Measurements from ENCODE around the gene ERBB4. TPM values are rescaled to one million over a fixed set of nuclear protein-coding genes. Genes with fewer than 3 reads are reported as not detected.

Gene ERBB4
- total RNA-seq, 4 donors from 2014 or later = 0.26 to 13.3 (median 2.4) TPM

GRCh38 chr2:211439011-211439410 lies 1099.6 kb downstream of the ERBB4 start:
- Histone ChIP-seq H3K27me3 (no peaks in the 10 kb centered on the region), H3K36me3 (no peaks in the 10 kb centered on the region), H3K9me3 (no peaks in the 10 kb centered on the region), H3K4me3 (no peak overlapping the region), H3K27ac (no peak overlapping the region), H3K4me1 (no peaks in the 10 kb centered on the region)
- intact Hi-C loops (cut with DNase I; ENCODE audit: low total_unique reads) = no loop called here
- DNase-seq = no peak
- TF ChIP-seq POLR2A (IDR thresholded peaks at IDR 0.05) (no peak), CTCF (IDR thresholded peaks at IDR 0.05) (no peak)

- intact Hi-C loops (cut with DNase I; ENCODE audit: low total_unique reads) = no loop called here
- no peaks in the 10 kb centered on the region for H3K4me1 ChIP-seq
- DNase-seq = no peak
- H3K4me3 ChIP-seq = no peak overlapping the region
- H3K9me3 ChIP-seq = no peaks in the 10 kb centered on the region
- no peaks in the 10 kb centered on the region for H3K36me3 ChIP-seq
- TF ChIP-seq POLR2A (IDR thresholded peaks at IDR 0.05) (no peak), CTCF (IDR thresholded peaks at IDR 0.05) (no peak)
- no peak overlapping the region for H3K27ac ChIP-seq
- no peaks in the 10 kb centered on the region for H3K27me3 ChIP-seq
Observed at GRCh38 chr2:211437396-211437795, 1101.2 kb downstream of the ERBB4 start.

- Histone ChIP-seq H3K36me3 (no peaks in the 10 kb centered on the region), H3K9me3 (no peaks in the 10 kb centered on the region), H3K4me3 (no peak overlapping the region), H3K4me1 (no peaks in the 10 kb centered on the region), H3K27me3 (no peaks in the 10 kb centered on the region), H3K27ac (no peak overlapping the region)
- no peak for DNase-seq
- no peak for TF ChIP-seq CTCF (IDR thresholded peaks at IDR 0.05)
- no peak for TF ChIP-seq POLR2A (IDR thresholded peaks at IDR 0.05)
- intact Hi-C loops (cut with DNase I; ENCODE audit: low total_unique reads) = no loop called here
Observed at GRCh38 chr2:211436182-211436581, 1102.4 kb downstream of the ERBB4 start.

GRCh38 chr2:211435331-211435730 lies 1103.3 kb downstream of the ERBB4 start:
- DNase-seq = no peak
- H3K27ac ChIP-seq = no peak overlapping the region
- no peak overlapping the region for H3K4me3 ChIP-seq
- no peaks in the 10 kb centered on the region for H3K4me1 ChIP-seq
- no peaks in the 10 kb centered on the region for H3K9me3 ChIP-seq
- no peaks in the 10 kb centered on the region for H3K36me3 ChIP-seq
- intact Hi-C loops (cut with DNase I; ENCODE audit: low total_unique reads) = no loop called here
- TF ChIP-seq POLR2A (IDR thresholded peaks at IDR 0.05) (no peak), CTCF (IDR thresholded peaks at IDR 0.05) (no peak)
- no peaks in the 10 kb centered on the region for H3K27me3 ChIP-seq

GRCh38 chr2:211434773-211435172 lies 1103.8 kb downstream of the ERBB4 start:
- intact Hi-C loops (cut with DNase I; ENCODE audit: low total_unique reads) = no loop called here

More at GRCh38 chr2:211434773-211435172, 1103.8 kb downstream of the ERBB4 start:
- Histone ChIP-seq H3K4me1 (no peaks in the 10 kb centered on the region), H3K27ac (no peak overlapping the region), H3K4me3 (no peak overlapping the region), H3K36me3 (no peaks in the 10 kb centered on the region), H3K27me3 (no peaks in the 10 kb centered on the region), H3K9me3 (no peaks in the 10 kb centered on the region)
- TF ChIP-seq CTCF (IDR thresholded peaks at IDR 0.05) = no peak
- TF ChIP-seq POLR2A (IDR thresholded peaks at IDR 0.05) = no peak
- DNase-seq = no peak

All from uterus (tissue), 4 donors.